H9 (cell line): ENCODE measurements around the gene AGBL3. TPM values are rescaled to one million over a fixed set of nuclear protein-coding genes. Genes with fewer than 3 reads are reported as not detected.
A peak's percentile ranks its signal among the peaks of the same experiment; 100 is the strongest.

Source experiments
- DNase-seq: peaks from one replicate; pipeline ENCODE4 v3.0.0-alpha.2; 2017
- H2AFZ ChIP-seq: one replicate; pipeline ENCODE4 v1.6.1; 2013; ENCODE audit warnings: mild to moderate bottlenecking, low read length, control low read depth, moderate library complexity
- H2AK5ac ChIP-seq: 2 replicates; pipeline ENCODE4 v1.6.1; 2013; ENCODE audit warnings: low read length, control low read depth, mixed read lengths; ENCODE audit not compliant: insufficient read length
- H2BK120ac ChIP-seq: one replicate; pipeline ENCODE4 v1.6.1; 2013; ENCODE audit warnings: low read depth, mild to moderate bottlenecking, low read length, control low read depth, inconsistent platforms; ENCODE audit not compliant: poor library complexity, severe bottlenecking
- H2BK12ac ChIP-seq: 2 replicates; pipeline ENCODE4 v1.6.1; 2013; ENCODE audit warnings: low read length, control low read depth, mixed read lengths, low read depth; ENCODE audit not compliant: insufficient read length
- H2BK15ac ChIP-seq: 2 replicates; pipeline ENCODE4 v1.6.1; 2013; ENCODE audit warnings: low read depth, low read length, control low read depth
- H2BK20ac ChIP-seq: one replicate; pipeline ENCODE4 v1.6.1; 2013; ENCODE audit warnings: low read depth, mild to moderate bottlenecking, low read length, control low read depth, inconsistent platforms; ENCODE audit not compliant: poor library complexity, severe bottlenecking
- H2BK5ac ChIP-seq: 2 replicates; pipeline ENCODE4 v1.6.1; 2013; ENCODE audit warnings: low read length, control low read depth, mixed read lengths; ENCODE audit not compliant: insufficient read length
- H3K14ac ChIP-seq: 2 replicates; pipeline ENCODE4 v1.6.1; 2013; ENCODE audit warnings: low read length, control low read depth; ENCODE audit not compliant: insufficient read depth
- H3K18ac ChIP-seq: 2 replicates; pipeline ENCODE4 v1.6.1; 2013; ENCODE audit warnings: low read depth, mild to moderate bottlenecking, mixed read lengths, low read length, control low read depth; ENCODE audit not compliant: insufficient read length
- H3K23ac ChIP-seq: 2 replicates; pipeline ENCODE4 v1.6.1; 2013; ENCODE audit warnings: low read length, control low read depth, mixed read lengths, low read depth; ENCODE audit not compliant: insufficient read length
- H3K23me2 ChIP-seq: 2 replicates; pipeline ENCODE4 v1.6.1; 2013; ENCODE audit warnings: low read depth, mild to moderate bottlenecking, mixed read lengths, low read length, control low read depth; ENCODE audit not compliant: insufficient read length, poor library complexity, severe bottlenecking
- H3K27ac ChIP-seq: 2 replicates; pipeline ENCODE4 v1.5.1; 2013; ENCODE audit warnings: low read length, control low read depth, mixed read lengths, low read depth; ENCODE audit not compliant: insufficient read length
- H3K27me3 ChIP-seq: 2 replicates; pipeline ENCODE4 v1.6.1; 2013; ENCODE audit warnings: low read length, control low read depth, inconsistent platforms; ENCODE audit not compliant: insufficient read depth
- H3K4ac ChIP-seq: 2 replicates; pipeline ENCODE4 v1.6.1; 2013; ENCODE audit warnings: low read depth, mild to moderate bottlenecking, control low read depth, inconsistent platforms, low read length, moderate library complexity
- H3K4me1 ChIP-seq: 2 replicates; pipeline ENCODE4 v1.6.1; 2013; ENCODE audit warnings: low read length, control low read depth, inconsistent platforms; ENCODE audit not compliant: insufficient read depth
- H3K4me2 ChIP-seq: 2 replicates; pipeline ENCODE4 v1.6.1; 2013; ENCODE audit warnings: low read length, control low read depth, mixed read lengths; ENCODE audit not compliant: insufficient read length, insufficient read depth
- H3K56ac ChIP-seq: 2 replicates; pipeline ENCODE4 v1.6.1; 2013; ENCODE audit warnings: low read depth, mild to moderate bottlenecking, mixed read lengths, low read length, control low read depth; ENCODE audit not compliant: insufficient read length
- H3K79me1 ChIP-seq: 2 replicates; pipeline ENCODE4 v1.6.1; 2013; ENCODE audit warnings: low read depth, mild to moderate bottlenecking, moderate library complexity, low read length, control low read depth, inconsistent platforms; ENCODE audit not compliant: insufficient read depth, poor library complexity, severe bottlenecking
- H3K79me2 ChIP-seq: 2 replicates; pipeline ENCODE4 v1.6.1; 2013; ENCODE audit warnings: low read length, control low read depth, inconsistent platforms; ENCODE audit not compliant: insufficient read depth
- H3K9ac ChIP-seq: 2 replicates; pipeline ENCODE4 v1.6.1; 2013; ENCODE audit warnings: low read length, control low read depth, mixed read lengths; ENCODE audit not compliant: insufficient read length; ENCODE audit errors: extremely low read depth
- H3K9me3 ChIP-seq: one replicate; pipeline ENCODE4 v1.6.1; 2013; ENCODE audit warnings: low read depth, low read length, inconsistent platforms; ENCODE audit not compliant: control insufficient read depth
- H3T11ph ChIP-seq: one replicate; pipeline ENCODE4 v1.6.1; 2013; ENCODE audit warnings: mild to moderate bottlenecking, low read length, control low read depth, inconsistent platforms
- H4K20me1 ChIP-seq: one replicate; pipeline ENCODE4 v1.6.1; 2013; ENCODE audit not compliant: control insufficient read depth, insufficient read length, insufficient read depth
- H4K5ac ChIP-seq: 2 replicates; pipeline ENCODE4 v1.6.1; 2013; ENCODE audit warnings: low read depth, mild to moderate bottlenecking, mixed read lengths, low read length, control low read depth; ENCODE audit not compliant: insufficient read length
- H4K8ac ChIP-seq: replicated peaks from 2 replicates; pipeline ENCODE4 v1.6.1; 2013; ENCODE audit warnings: low read length, control low read depth, mixed read lengths, low read depth; ENCODE audit not compliant: insufficient read length
- H4K91ac ChIP-seq: 2 replicates; pipeline ENCODE4 v1.6.1; 2013; ENCODE audit warnings: low read depth, mild to moderate bottlenecking, moderate library complexity, mixed read lengths, low read length, control low read depth; ENCODE audit not compliant: insufficient read length
- H3K27ac Mint-ChIP-seq, 3 experiments: 2 replicates in 2 of 3; 3 replicates in 1 of 3; pipeline ENCODE4 v1.8.0; 2020 to 2021; ENCODE audit warnings: mixed read lengths in 3 of 3, mild to moderate bottlenecking in 1 of 3, moderate library complexity in 1 of 3
- H3K27me3 Mint-ChIP-seq: 2 replicates; pipeline ENCODE4 v1.8.0; 2021; ENCODE audit warnings: low read depth, mild to moderate bottlenecking, moderate library complexity, mixed read lengths
- H3K36me3 Mint-ChIP-seq, 3 experiments: 2 replicates in 2 of 3; 3 replicates in 1 of 3; pipeline ENCODE4 v1.8.0; 2020 to 2021; ENCODE audit warnings: low read depth in 3 of 3, mixed read lengths in 3 of 3; ENCODE audit not compliant: insufficient read depth in 1 of 3
- H3K4me1 Mint-ChIP-seq, 2 experiments: 2 replicates each; pipeline ENCODE4 v1.8.0; 2020; ENCODE audit warnings: mixed read lengths in 2 of 2
- H3K4me3 Mint-ChIP-seq, 2 experiments: 2 replicates in 1 of 2; 3 replicates in 1 of 2; pipeline ENCODE4 v1.8.0; 2020 to 2021; ENCODE audit warnings: mild to moderate bottlenecking in 2 of 2, mixed read lengths in 2 of 2, moderate library complexity in 1 of 2
- H3K9me3 Mint-ChIP-seq, 2 experiments: 2 replicates in 1 of 2; 3 replicates in 1 of 2; pipeline ENCODE4 v1.8.0; 2020; ENCODE audit warnings: mild to moderate bottlenecking in 2 of 2, mixed read lengths in 2 of 2, moderate library complexity in 1 of 2
- CTCF ChIP-seq: fragments of 200-600 bp; sonication (generic); conservative IDR thresholded peaks from 3 replicates; pipeline ENCODE4 v1.8.0; 2021; ENCODE audit warnings: antibody characterized with exemption, mild to moderate bottlenecking
- WGBS: extraction: QIAGEN DNeasy Blood & Tissue Kit; methylation state at CpG from one replicate; pipeline ENCODE4 v1.1.7; 2013; ENCODE audit warnings: missing lambda C conversion rate, low lambda C conversion rate, mixed read lengths; ENCODE audit not compliant: insufficient read length; ENCODE audit errors: extremely low coverage; 5-methylcytosine and 5-hydroxymethylcytosine counted together
- total RNA-seq: library from RNA; stranded (reverse); gene quantifications from 2 replicates; pipeline ENCODE4 v1.2.1, GENCODE V29; 2021

The AGBL3 gene
- total RNA-seq, 1 experiment from 2014 or later: 2.4 TPM

- Histone ChIP-seq H3K79me1 (no peaks in the 10 kb centered on the region), H2AK5ac (no peak overlapping the region), H3K23ac (no peak overlapping the region), H3K4me1 (no peaks in the 10 kb centered on the region), H3K56ac (no peak overlapping the region), H3K18ac (no peak overlapping the region), H2BK120ac (no peak overlapping the region), H3T11ph (no peak overlapping the region), H3K9ac (no peak overlapping the region), H3K9me3 (no peaks in the 10 kb centered on the region), H3K27me3 (no peaks in the 10 kb centered on the region), H4K5ac (no peak overlapping the region), H2BK20ac (no peak overlapping the region), H3K14ac (no peak overlapping the region), H4K8ac (no peak overlapping the region), H3K23me2 (no peaks in the 10 kb centered on the region), H3K27ac (no peak overlapping the region), H2AFZ (no peak overlapping the region), H3K4me2 (no peak overlapping the region), H4K20me1 (no peaks in the 10 kb centered on the region), H2BK5ac (no peak overlapping the region), H3K4ac (no peak overlapping the region), H2BK12ac (no peak overlapping the region), H3K79me2 (no peaks in the 10 kb centered on the region), H2BK15ac (no peak overlapping the region), H4K91ac (no peak overlapping the region)
- H3K9me3 Mint-ChIP-seq: no peaks in the 10 kb centered on the region
- H3K27ac Mint-ChIP-seq: peak overlapping the region in 2 of 3 experiments; percentile 19 to 76; a peak in 2 of 7 replicates
- no CpG with 5 or more reads among the region's 5 CpGs for WGBS
- TF ChIP-seq CTCF: no peak
- no peak overlapping the region for H3K4me3 Mint-ChIP-seq
- H3K4me1 Mint-ChIP-seq: peaks cover 11 to 20% of the 10 kb centered on the region in 2 experiments
- no peaks in the 10 kb centered on the region for H3K27me3 Mint-ChIP-seq
- no peak for DNase-seq
- H3K36me3 Mint-ChIP-seq: peaks cover 6 to 21% (median 11%) of the 10 kb centered on the region in 3 experiments; a peak in 6 of 7 replicates
These were observed 44.4 kb upstream of the AGBL3 start for GRCh38 chr7:134941952-134942351.
